GM18505 (cell line): ENCODE measurements around the gene TRIM32.

ENCODE experiments used
- ATAC-seq: cut with Tn5 transposase; IDR thresholded peaks from one replicate; pipeline ENCODE4 v1.9.1; 2021; ENCODE audit not compliant: unreplicated experiment
- POLR2A ChIP-seq: IDR thresholded peaks from 4 replicates; pipeline ENCODE4 v1.6.1; 2011; ENCODE audit warnings: borderline replicate concordance; ENCODE audit not compliant: insufficient read depth, insufficient read length; ENCODE audit errors: extremely low read depth

TRIM32 gene

GRCh38 chr9:116687074-116687753, at the start of gene TRIM32:
TRIM32 (plus strand) TSS chr9:116687305; CDS start chr9:116697743, 10,438 bp downstream.
- TF ChIP-seq POLR2A, result peak; percentile 87
- ATAC-seq, result peak; percentile 99

- TF ChIP-seq POLR2A, result no peak
- ATAC-seq, result no peak
Measured at GRCh38 chr9:116639251-116639741, 47.8 kb upstream of the TRIM32 start.

GRCh38 chr9:116641292-116642059, 45.6 kb upstream of the TRIM32 start:
- ATAC-seq, result no peak
- TF ChIP-seq POLR2A, result no peak

GRCh38 chr9:116643691-116644090, 43.4 kb upstream of the TRIM32 start:
- no peak for ATAC-seq
- no peak for TF ChIP-seq POLR2A

- ATAC-seq, result no peak
- no peak for TF ChIP-seq POLR2A
Measured at GRCh38 chr9:116644091-116644688, 42.9 kb upstream of the TRIM32 start.

- no peak for ATAC-seq
- no peak for TF ChIP-seq POLR2A
Measured at GRCh38 chr9:116646661-116647514, 40.2 kb upstream of the TRIM32 start.

- TF ChIP-seq POLR2A, result no peak
- ATAC-seq, result no peak
Measured at GRCh38 chr9:116647515-116647809, 39.6 kb upstream of the TRIM32 start.

- no peak for TF ChIP-seq POLR2A
- ATAC-seq, result no peak
Measured at GRCh38 chr9:116653348-116654058, 33.6 kb upstream of the TRIM32 start.

- TF ChIP-seq POLR2A, result no peak
- no peak for ATAC-seq
Measured at GRCh38 chr9:116654059-116654355, 33.1 kb upstream of the TRIM32 start.

- TF ChIP-seq POLR2A, result no peak
- no peak for ATAC-seq
Measured at GRCh38 chr9:116656501-116656971, 30.6 kb upstream of the TRIM32 start.

- no peak for ATAC-seq
- TF ChIP-seq POLR2A, result no peak
Measured at GRCh38 chr9:116656977-116657376, 30.1 kb upstream of the TRIM32 start.

- no peak for TF ChIP-seq POLR2A
- no peak for ATAC-seq
Measured at GRCh38 chr9:116658265-116658664, 28.8 kb upstream of the TRIM32 start.

- TF ChIP-seq POLR2A, result no peak
- peak; percentile 87 for ATAC-seq
Measured at GRCh38 chr9:116661037-116661954, 25.8 kb upstream of the TRIM32 start.
